HuH-7.5 (cell line): Measurements from ENCODE around the gene SCNN1G.
"Not testable (repeated sequence)": the region's sequence is repeated elsewhere in the genome, so short reads cannot be mapped to it uniquely, and the experiment has no call there.

Experiments
- DNase-seq: peaks from one replicate; pipeline ENCODE4 v3.0.0; 2011; ENCODE audit warnings: low spot score

SCNN1G gene

GRCh38 chr16:23253650-23254049, 71.1 kb downstream of the SCNN1G start:
- not testable (repeated sequence) for DNase-seq

DNA sequence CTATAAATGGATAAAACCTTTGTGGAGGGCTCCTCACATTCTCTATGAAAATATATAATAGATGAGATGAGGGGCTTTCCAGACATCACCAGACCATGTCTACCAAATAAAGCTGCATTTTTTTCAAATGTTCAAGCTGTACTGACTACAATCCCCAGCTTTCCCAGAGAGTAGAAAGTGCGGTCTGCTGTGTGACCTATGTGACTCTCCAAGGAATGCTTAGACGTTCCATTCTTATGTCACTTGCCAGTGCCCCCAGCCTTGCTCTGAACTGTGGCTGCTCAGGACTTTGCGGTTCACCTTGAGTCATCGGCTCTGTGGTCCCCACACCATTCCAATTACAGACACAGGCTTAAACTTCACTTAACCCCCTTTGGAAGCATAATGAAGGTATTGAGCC, 71.8 kb downstream of the SCNN1G start:
- DNase-seq: no peak

DNA sequence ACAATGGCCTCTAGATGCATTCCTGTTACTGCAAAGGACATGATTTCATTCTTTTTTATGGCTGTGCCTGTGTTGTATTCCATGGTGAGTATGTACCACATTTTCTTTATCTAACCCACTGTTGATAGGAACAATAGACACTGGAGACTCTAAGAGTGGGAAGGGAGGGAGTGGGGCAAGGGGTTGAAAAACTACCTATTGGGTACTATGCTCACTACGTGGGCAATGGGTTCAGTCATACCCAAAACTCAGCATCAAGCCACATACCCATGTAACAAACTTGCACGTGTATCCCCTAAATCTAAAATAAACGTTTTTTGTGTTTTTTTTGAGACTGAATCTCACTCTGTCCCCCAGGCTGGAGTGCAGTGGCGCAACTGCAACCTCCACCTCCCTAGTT, 72.5 kb downstream of the SCNN1G start:
- no peak for DNase-seq

GRCh38 chr16:23256440-23256839, 73.9 kb downstream of the SCNN1G start:
- DNase-seq: no peak

GRCh38 chr16:23257682-23258081, 75.1 kb downstream of the SCNN1G start:
- DNase-seq: no peak

- DNase-seq: no peak
Observed at GRCh38 chr16:23258919-23259237, 76.3 kb downstream of the SCNN1G start.
